Activated naive CD4-positive, alpha-beta T cell treated with anti-CD3 and anti-CD28 coated beads, Interleukin-2, amount 10 ng/mL, durations not matched to agents 7 days and 5 days (primary cell): Measurements from ENCODE around the gene ZPBP2.
A peak's percentile ranks its signal among the peaks of the same experiment; 100 is the strongest.
"Not testable (repeated sequence)": the region's sequence is repeated elsewhere in the genome, so short reads cannot be mapped to it uniquely, and the experiment has no call there.

Experiments
- CTCF ChIA-PET: fragments of 350-600 bp; sonication (Branson Sonifier 250); formaldehyde crosslinking; loops from one replicate; lab custom pipeline; 2021; ENCODE audit warnings: antibody characterized with exemption; lab: Charles Lee
- DNase-seq: peaks from one replicate; pipeline ENCODE4 v3.0.0-alpha.2; 2020
- H3K27ac Mint-ChIP-seq: one replicate; pipeline ENCODE4 v1.8.0; 2021; ENCODE audit warnings: mild to moderate bottlenecking, moderate library complexity, mixed read lengths
- H3K27me3 Mint-ChIP-seq: one replicate; pipeline ENCODE4 v1.8.0; 2021; ENCODE audit warnings: mild to moderate bottlenecking, mixed read lengths
- H3K36me3 Mint-ChIP-seq: one replicate; pipeline ENCODE4 v1.8.0; 2021; ENCODE audit warnings: mixed read lengths
- H3K4me1 Mint-ChIP-seq: one replicate; pipeline ENCODE4 v1.8.0; 2021; ENCODE audit warnings: mixed read lengths
- H3K4me3 Mint-ChIP-seq: one replicate; pipeline ENCODE4 v1.8.0; 2021; ENCODE audit warnings: mild to moderate bottlenecking, moderate library complexity, mixed read lengths
- H3K9me3 Mint-ChIP-seq: one replicate; pipeline ENCODE4 v1.8.0; 2021; ENCODE audit warnings: mixed read lengths

ZPBP2 gene

DNA sequence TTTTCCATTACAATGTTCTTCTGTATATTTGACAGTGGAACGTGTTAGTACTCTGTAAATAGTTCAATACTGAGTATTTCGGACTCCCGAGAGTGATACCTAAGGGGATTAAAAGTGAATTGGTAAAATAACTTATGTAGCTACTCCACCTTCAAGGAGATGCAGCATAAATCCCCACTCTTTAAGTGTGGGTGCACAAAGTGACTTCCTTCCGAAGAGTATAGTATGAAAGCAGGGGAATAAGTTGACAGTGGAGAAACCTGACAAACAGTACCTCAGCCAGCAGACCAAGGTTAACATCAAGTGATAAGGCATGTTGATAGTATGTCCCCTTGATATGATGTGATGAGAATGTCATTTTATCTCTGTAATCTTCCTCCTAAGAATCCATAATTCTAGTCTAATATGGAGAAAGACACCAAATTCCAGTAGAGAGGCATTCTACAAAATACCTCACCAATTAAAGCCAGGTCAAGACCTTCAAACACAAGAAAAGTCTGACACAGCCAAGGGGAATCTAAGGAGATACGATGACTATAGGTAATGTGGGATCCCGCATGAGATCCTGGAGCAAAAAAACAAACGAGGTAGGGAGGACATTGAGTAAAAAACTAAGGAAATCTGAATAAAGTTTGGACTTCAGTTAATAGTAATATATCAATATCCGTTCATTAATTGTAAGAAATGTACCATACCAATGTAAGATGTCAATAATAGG is 1.8 kb upstream of the ZPBP2 start:
- CTCF ChIA-PET, result interaction anchor here (0.7 to 2.6 kb wide), 4 partner anchors 8 to 244 kb away, joined by 3 to 13 read pairs (median 4); no protein-coding TSS in a partner anchor
- H3K36me3 Mint-ChIP-seq, result peaks cover 3% of the 10 kb centered on the region
- no peak for DNase-seq
- H3K4me3 Mint-ChIP-seq, result no peak overlapping the region
- H3K27me3 Mint-ChIP-seq, result peaks cover 27% of the 10 kb centered on the region
- peaks cover 1% of the 10 kb centered on the region for H3K9me3 Mint-ChIP-seq
- no peak overlapping the region for H3K27ac Mint-ChIP-seq
- peaks cover 70% of the 10 kb centered on the region for H3K4me1 Mint-ChIP-seq

DNA sequence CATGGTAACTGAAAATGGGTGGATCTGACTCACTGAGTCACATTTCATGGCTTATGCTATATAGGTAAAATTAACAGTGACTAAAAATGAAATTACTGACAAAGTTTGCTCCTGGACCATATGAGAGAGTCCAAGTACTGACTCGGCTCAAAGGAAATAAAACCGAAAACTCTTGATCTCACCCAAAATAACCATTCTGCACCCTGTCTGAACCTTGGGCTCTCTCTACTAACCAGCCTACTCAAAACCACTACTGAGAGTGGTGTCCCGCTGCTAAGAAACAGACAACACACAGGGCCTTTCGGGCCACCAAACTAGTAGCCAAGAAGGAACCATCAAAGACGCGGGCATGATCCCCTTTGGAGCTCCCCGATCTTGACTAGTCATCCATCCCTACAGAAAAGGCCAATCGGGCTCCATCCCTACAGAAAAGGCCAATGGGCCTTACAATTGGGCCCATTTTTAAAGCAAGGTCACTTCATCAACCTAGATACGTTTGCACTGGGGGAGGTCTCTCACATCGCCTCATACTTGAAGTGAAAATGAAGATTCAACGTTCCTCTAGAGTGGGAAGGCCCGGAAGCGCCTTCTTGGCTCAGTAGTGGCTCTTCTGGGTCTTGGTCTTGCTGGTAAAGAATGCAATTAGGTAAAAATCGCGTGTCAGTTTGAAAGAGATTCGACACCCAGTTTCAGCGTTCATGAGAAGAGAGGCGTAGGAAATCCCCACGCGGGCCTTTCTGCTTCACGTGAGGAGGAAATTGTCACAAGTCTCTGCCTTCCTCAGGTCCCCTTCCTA is 720 bp upstream of the ZPBP2 start:
- Mint-ChIP-seq H3K4me1 (peaks cover 61% of the 10 kb centered on the region), H3K9me3 (peaks cover 1% of the 10 kb centered on the region), H3K27me3 (peaks cover 27% of the 10 kb centered on the region), H3K27ac (peak overlapping the region; percentile 79), H3K36me3 (peaks cover 3% of the 10 kb centered on the region), H3K4me3 (peak overlapping the region; percentile 46)
- CTCF ChIA-PET, result no interaction called here
- peak; percentile 40 for DNase-seq

GRCh38 chr17:39868554-39868942 is 546 bp downstream of the ZPBP2 start:
- no peak overlapping the region for H3K4me3 Mint-ChIP-seq
- H3K9me3 Mint-ChIP-seq, result peaks cover 1% of the 10 kb centered on the region
- H3K27ac Mint-ChIP-seq, result no peak overlapping the region
- H3K36me3 Mint-ChIP-seq, result peaks cover 3% of the 10 kb centered on the region
- DNase-seq, result no peak
- H3K4me1 Mint-ChIP-seq, result peaks cover 55% of the 10 kb centered on the region
- CTCF ChIA-PET, result interaction anchor here (0.8 kb wide), 1 partner anchor 111 kb away, joined by 3 read pairs; no protein-coding TSS in a partner anchor
- H3K27me3 Mint-ChIP-seq, result peaks cover 27% of the 10 kb centered on the region

DNA sequence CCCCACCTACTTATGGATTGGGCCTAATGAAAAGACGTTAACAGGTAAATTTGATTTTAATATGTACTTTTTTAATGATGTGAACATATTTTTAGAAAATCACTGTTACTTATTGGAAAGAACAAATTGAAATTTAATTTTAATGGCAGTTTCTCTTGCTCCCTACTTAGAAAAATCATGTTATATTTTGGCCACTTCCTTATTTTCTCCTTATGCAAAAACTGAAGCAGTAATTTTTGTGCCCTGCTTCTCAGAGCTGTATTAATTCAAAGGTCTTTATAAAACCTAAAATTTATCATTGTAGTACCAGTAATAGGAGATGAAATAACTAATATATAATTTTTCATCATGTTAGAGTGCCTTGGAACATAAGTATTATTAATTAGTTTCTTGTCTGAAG is 2.8 kb downstream of the ZPBP2 start:
- peaks cover 33% of the 10 kb centered on the region for H3K27me3 Mint-ChIP-seq
- H3K36me3 Mint-ChIP-seq, result peaks cover 3% of the 10 kb centered on the region
- peaks cover 1% of the 10 kb centered on the region for H3K9me3 Mint-ChIP-seq
- no peak for DNase-seq
- peaks cover 35% of the 10 kb centered on the region for H3K4me1 Mint-ChIP-seq
- CTCF ChIA-PET, result interaction anchor here (0.8 to 3.3 kb wide), 3 partner anchors 9 to 156 kb away, joined by 3 to 31 read pairs (median 3); partner anchors contain the start of gene PSMD3
- H3K4me3 Mint-ChIP-seq, result no peak overlapping the region
- no peak overlapping the region for H3K27ac Mint-ChIP-seq

GRCh38 chr17:39871801-39872200 is 3.8 kb downstream of the ZPBP2 start:
- no peak for DNase-seq
- H3K36me3 Mint-ChIP-seq, result no peaks in the 10 kb centered on the region
- H3K4me3 Mint-ChIP-seq, result no peak overlapping the region
- H3K9me3 Mint-ChIP-seq, result peaks cover 1% of the 10 kb centered on the region
- H3K4me1 Mint-ChIP-seq, result peaks cover 26% of the 10 kb centered on the region
- peaks cover 33% of the 10 kb centered on the region for H3K27me3 Mint-ChIP-seq
- H3K27ac Mint-ChIP-seq, result no peak overlapping the region
- CTCF ChIA-PET, result interaction anchor here (0.9 to 3.3 kb wide), 8 partner anchors 24 to 155 kb away, joined by 3 to 31 read pairs (median 6); partner anchors contain the start of gene PSMD3

DNA sequence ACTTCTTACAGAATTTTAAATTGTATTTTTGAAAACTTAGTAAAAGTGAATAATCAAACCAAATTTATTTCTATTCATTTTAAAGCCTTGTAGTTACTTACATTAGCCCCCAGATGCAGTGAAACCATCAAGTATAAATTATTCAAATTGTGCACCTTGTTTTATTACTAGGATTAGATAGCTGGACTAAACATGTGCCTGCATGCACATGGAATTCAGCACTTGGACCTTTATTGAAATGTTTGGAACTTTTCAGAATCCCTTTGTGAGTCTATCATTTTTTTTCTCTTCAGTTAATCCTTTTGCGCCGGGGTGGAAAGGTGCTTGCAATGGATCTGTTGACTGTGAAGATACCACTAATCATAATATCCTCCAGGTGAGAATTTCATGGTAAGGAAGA is 4.7 kb downstream of the ZPBP2 start:
- peaks cover 16% of the 10 kb centered on the region for H3K4me1 Mint-ChIP-seq
- H3K27me3 Mint-ChIP-seq, result peaks cover 27% of the 10 kb centered on the region
- H3K36me3 Mint-ChIP-seq, result no peaks in the 10 kb centered on the region
- DNase-seq, result no peak
- no peak overlapping the region for H3K4me3 Mint-ChIP-seq
- CTCF ChIA-PET, result interaction anchor here (0.7 to 3.3 kb wide), 15 partner anchors 16 to 251 kb away, joined by 3 to 31 read pairs (median 4); partner anchors contain the start of genes MIEN1 and PSMD3
- H3K9me3 Mint-ChIP-seq, result peaks cover 1% of the 10 kb centered on the region
- no peak overlapping the region for H3K27ac Mint-ChIP-seq

DNA sequence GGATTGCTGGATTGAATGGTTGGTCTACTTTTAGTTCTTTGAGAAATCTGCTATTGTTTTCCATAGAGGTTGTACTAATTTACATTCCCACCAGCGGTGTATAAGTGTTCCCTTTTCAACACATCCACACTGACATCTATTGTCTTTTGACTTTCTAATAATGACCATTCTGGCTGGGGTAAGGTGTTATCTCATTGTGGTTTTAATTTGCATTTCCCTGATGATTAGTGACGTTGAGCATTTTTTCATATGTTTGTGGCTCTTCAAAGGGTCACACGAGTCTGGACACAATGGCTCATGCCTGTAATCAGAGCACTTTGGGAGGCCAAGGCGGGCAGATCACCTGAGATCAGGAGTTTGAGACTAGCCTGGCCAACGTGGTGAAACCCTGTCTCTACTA is 18.1 kb downstream of the ZPBP2 start:
- H3K27me3 Mint-ChIP-seq, result peaks cover 41% of the 10 kb centered on the region
- H3K9me3 Mint-ChIP-seq, H3K4me1 Mint-ChIP-seq, H3K27ac Mint-ChIP-seq, DNase-seq, CTCF ChIA-PET, H3K36me3 Mint-ChIP-seq, H3K4me3 Mint-ChIP-seq: not testable (repeated sequence)

DNA sequence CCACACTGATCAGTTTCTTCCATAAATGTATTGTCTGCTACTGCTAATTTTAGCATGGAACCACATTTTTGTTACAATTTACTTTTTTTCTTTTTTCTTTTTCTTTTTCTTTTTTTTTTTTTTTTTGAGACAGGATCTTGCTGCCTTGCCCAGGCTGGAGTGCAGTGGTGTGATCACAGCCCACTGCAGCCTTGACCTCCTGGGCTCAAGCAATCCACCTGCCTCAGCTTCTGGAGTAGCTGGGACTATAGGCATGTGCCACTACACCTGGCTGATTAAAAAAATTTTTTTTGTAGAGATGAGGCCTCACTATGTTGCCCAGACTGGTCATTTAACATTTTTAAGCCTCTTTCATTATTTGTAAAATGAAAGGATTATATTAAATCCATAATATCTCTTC is 19.1 kb downstream of the ZPBP2 start:
- H3K36me3 Mint-ChIP-seq, result no peaks in the 10 kb centered on the region
- CTCF ChIA-PET, result no interaction called here
- DNase-seq, result no peak
- no peaks in the 10 kb centered on the region for H3K9me3 Mint-ChIP-seq
- peaks cover 39% of the 10 kb centered on the region for H3K27me3 Mint-ChIP-seq
- H3K4me1 Mint-ChIP-seq, result no peaks in the 10 kb centered on the region
- H3K27ac Mint-ChIP-seq, result no peak overlapping the region
- no peak overlapping the region for H3K4me3 Mint-ChIP-seq

- Mint-ChIP-seq H3K27ac (no peak overlapping the region), H3K36me3 (no peaks in the 10 kb centered on the region), H3K9me3 (no peaks in the 10 kb centered on the region), H3K4me1 (no peaks in the 10 kb centered on the region), H3K27me3 (peaks cover 48% of the 10 kb centered on the region), H3K4me3 (no peak overlapping the region)
- CTCF ChIA-PET, result interaction anchor here (1.1 kb wide), 1 partner anchor 24 kb away, joined by 4 read pairs; no protein-coding TSS in a partner anchor
- DNase-seq, result no peak
Observed at GRCh38 chr17:39889200-39889599, 21.2 kb downstream of the ZPBP2 start.

DNA sequence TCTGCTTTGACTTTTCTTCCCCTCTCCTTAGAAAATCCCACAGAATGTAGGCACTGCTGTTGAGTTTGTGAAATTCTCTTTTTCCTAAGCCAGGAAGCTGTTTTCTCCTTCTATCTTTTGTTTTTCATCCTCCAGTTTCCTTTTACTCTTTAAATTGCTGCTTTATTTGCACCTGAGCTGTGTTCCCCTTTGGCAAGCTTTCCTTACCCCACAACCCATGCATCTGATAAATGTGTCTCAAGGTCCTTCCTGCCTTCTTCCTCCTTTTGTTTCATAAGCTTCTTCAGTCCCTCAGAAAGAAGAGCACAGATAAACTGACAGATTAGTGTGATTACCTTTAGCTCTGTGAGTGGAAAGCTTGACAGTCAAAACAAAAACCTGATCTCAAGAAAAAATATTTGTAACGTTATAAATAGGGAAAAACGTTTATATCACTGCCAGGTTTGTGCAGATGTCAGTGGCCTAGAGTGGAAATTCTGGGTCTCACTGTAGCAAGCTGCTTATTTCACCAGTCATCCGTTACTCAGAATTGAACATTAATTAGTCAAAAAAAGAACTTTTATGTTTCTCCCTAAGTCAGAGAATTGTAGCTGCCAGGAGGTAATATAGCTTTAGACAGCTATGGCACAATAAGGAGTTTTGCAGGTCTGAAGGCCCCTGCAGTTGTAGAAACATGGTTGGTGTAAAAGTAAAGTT is 26.8 kb downstream of the ZPBP2 start:
- peaks cover 6% of the 10 kb centered on the region for H3K4me1 Mint-ChIP-seq
- CTCF ChIA-PET, result interaction anchor here (0.9 to 1.4 kb wide), 3 partner anchors 22 to 64 kb away, joined by 3 to 5 read pairs (median 3); no protein-coding TSS in a partner anchor
- H3K27ac Mint-ChIP-seq, result no peak overlapping the region
- H3K27me3 Mint-ChIP-seq, result peaks cover 19% of the 10 kb centered on the region
- H3K4me3 Mint-ChIP-seq, result no peak overlapping the region
- peaks cover 6% of the 10 kb centered on the region for H3K36me3 Mint-ChIP-seq
- no peaks in the 10 kb centered on the region for H3K9me3 Mint-ChIP-seq
- DNase-seq, result no peak

DNA sequence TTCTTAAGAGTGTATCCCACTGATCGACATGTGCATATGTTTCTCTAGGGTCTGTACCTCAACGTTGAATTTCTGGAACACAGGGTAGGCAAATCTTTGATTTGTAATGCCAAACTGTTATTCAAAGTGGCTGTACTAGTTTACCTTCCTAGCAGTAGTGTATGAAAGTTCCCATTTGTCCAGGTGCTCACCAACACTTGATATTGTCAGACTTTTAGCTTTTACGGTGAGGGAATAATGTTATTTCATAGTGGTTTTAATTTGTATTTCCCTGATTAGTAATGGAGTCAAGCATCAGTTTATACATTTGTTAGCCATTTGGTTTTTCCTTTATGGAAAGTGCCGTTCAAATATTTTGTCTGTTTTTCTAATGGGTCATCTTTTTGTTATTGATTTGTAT is 30.1 kb downstream of the ZPBP2 start:
- DNase-seq, result no peak
- no peaks in the 10 kb centered on the region for H3K27me3 Mint-ChIP-seq
- H3K36me3 Mint-ChIP-seq, result peaks cover 19% of the 10 kb centered on the region
- peaks cover 13% of the 10 kb centered on the region for H3K4me1 Mint-ChIP-seq
- no peak overlapping the region for H3K27ac Mint-ChIP-seq
- no peak overlapping the region for H3K4me3 Mint-ChIP-seq
- CTCF ChIA-PET, result no interaction called here
- no peaks in the 10 kb centered on the region for H3K9me3 Mint-ChIP-seq

DNA sequence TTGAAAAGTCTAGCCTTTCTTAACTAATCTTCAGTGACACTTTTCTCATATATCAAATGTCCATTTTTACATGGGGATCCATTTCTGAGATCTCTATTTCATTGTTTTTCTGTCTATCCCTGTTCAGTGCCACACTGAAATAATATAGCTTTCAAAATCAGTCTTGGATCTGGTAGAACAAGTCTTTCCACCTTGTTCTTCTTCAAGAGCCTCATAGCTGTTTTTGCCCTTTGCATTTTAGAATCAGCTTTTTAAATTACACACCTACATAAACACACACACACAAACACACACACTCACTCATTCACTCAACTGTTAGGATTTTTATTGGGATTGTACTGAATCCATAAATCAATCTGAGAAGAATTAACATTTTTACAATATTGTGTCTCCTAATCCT is 31.2 kb downstream of the ZPBP2 start:
- Mint-ChIP-seq H3K27me3 (no peaks in the 10 kb centered on the region), H3K4me3 (no peak overlapping the region), H3K36me3 (peaks cover 24% of the 10 kb centered on the region), H3K9me3 (no peaks in the 10 kb centered on the region), H3K4me1 (peaks cover 24% of the 10 kb centered on the region), H3K27ac (no peak overlapping the region)
- DNase-seq, result no peak
- CTCF ChIA-PET, result no interaction called here

GRCh38 chr17:39902027-39902426 is 34.0 kb downstream of the ZPBP2 start:
- not testable (repeated sequence) for H3K4me3 Mint-ChIP-seq, DNase-seq, H3K27ac Mint-ChIP-seq, H3K9me3 Mint-ChIP-seq, H3K27me3 Mint-ChIP-seq
- Mint-ChIP-seq H3K36me3 (peaks cover 52% of the 10 kb centered on the region), H3K4me1 (peaks cover 42% of the 10 kb centered on the region)
- CTCF ChIA-PET, result interaction anchor here (0.7 kb wide), 1 partner anchor 11 kb away, joined by 3 read pairs; no protein-coding TSS in a partner anchor
